Activated T-cell treated with anti-CD3 and anti-CD28 coated beads, Interleukin-2, amount 50 U/mL, for 72 hours (primary cell): ENCODE data around the gene EFCAB9. TPM values are rescaled to one million over a fixed set of nuclear protein-coding genes. Genes with fewer than 3 reads are reported as not detected.

ENCODE experiments used
- ATAC-seq, 2 donors: fragments of 150-1000 bp; cut with Tn5 transposase; replicated peaks in 1 of 2; 2 replicates each; pipeline ENCODE4 v1.10.0; 2021; ENCODE audit warnings: moderate library complexity in 2 of 2, mild to moderate bottlenecking in 1 of 2
- DNase-seq, 2 donors: peaks; one replicate each; pipeline ENCODE4 v3.0.0; 2021 to 2022; ENCODE audit warnings: mixed read lengths in 1 of 2
- H3K27ac Mint-ChIP-seq: one replicate; pipeline ENCODE4 v1.8.0; 2022; ENCODE audit warnings: mild to moderate bottlenecking, moderate library complexity, mixed read lengths
- H3K27me3 Mint-ChIP-seq: one replicate; pipeline ENCODE4 v1.8.0; 2022; ENCODE audit warnings: low read depth, mixed read lengths
- H3K36me3 Mint-ChIP-seq, 2 donors: one replicate each; pipeline ENCODE4 v1.8.0; 2022; ENCODE audit warnings: mixed read lengths in 2 of 2, mild to moderate bottlenecking in 1 of 2; ENCODE audit not compliant: insufficient read depth in 2 of 2
- H3K4me1 Mint-ChIP-seq: one replicate; pipeline ENCODE4 v1.8.0; 2022; ENCODE audit warnings: low read depth, mixed read lengths
- H3K4me3 Mint-ChIP-seq, 2 donors: one replicate each; pipeline ENCODE4 v1.8.0; 2022; ENCODE audit warnings: mild to moderate bottlenecking in 2 of 2, mixed read lengths in 2 of 2, moderate library complexity in 2 of 2
- H3K9me3 Mint-ChIP-seq, 2 donors: one replicate each; pipeline ENCODE4 v1.8.0; 2022; ENCODE audit warnings: mixed read lengths in 2 of 2
- total RNA-seq, 2 donors: library from RNA; stranded (reverse); gene quantifications; one replicate each; pipeline ENCODE4 v1.2.3, GENCODE V29; 2022

EFCAB9 gene
- total RNA-seq, 2 donors from 2014 or later = not detected

- peak in 1 of 2 donors; percentile 25 for ATAC-seq
- H3K9me3 Mint-ChIP-seq = no peaks in the 10 kb centered on the region
- no peaks in the 10 kb centered on the region for H3K27me3 Mint-ChIP-seq
- peak overlapping the region; percentile 54 to 60 for H3K4me3 Mint-ChIP-seq
- peaks cover 5 to 7% of the 10 kb centered on the region in 2 donors for H3K36me3 Mint-ChIP-seq
- peak in 1 of 2 donors; percentile 24 for DNase-seq
- H3K4me1 Mint-ChIP-seq = peaks cover 84% of the 10 kb centered on the region
- peak overlapping the region; percentile 12 for H3K27ac Mint-ChIP-seq
Measured at GRCh38 chr5:172170251-172170701, 23.7 kb upstream of the EFCAB9 start.

GRCh38 chr5:172171118-172171517 is 22.9 kb upstream of the EFCAB9 start:
- H3K36me3 Mint-ChIP-seq = peaks cover 5 to 7% of the 10 kb centered on the region in 2 donors
- no peaks in the 10 kb centered on the region for H3K27me3 Mint-ChIP-seq
- peaks cover 90% of the 10 kb centered on the region for H3K4me1 Mint-ChIP-seq
- ATAC-seq (no peak), DNase-seq (no peak)
- peak overlapping the region; percentile 74 for H3K27ac Mint-ChIP-seq
- no peak overlapping the region for H3K4me3 Mint-ChIP-seq
- H3K9me3 Mint-ChIP-seq = no peaks in the 10 kb centered on the region

- ATAC-seq (no peak), DNase-seq (peak in 1 of 2 donors; percentile 15)
- peaks cover 98% of the 10 kb centered on the region for H3K4me1 Mint-ChIP-seq
- no peaks in the 10 kb centered on the region for H3K27me3 Mint-ChIP-seq
- peak overlapping the region; percentile 58 for H3K27ac Mint-ChIP-seq
- H3K36me3 Mint-ChIP-seq = peaks cover 5 to 6% of the 10 kb centered on the region in 2 donors
- H3K9me3 Mint-ChIP-seq = no peaks in the 10 kb centered on the region
- peak overlapping the region; percentile 96 to 97 for H3K4me3 Mint-ChIP-seq
Measured at GRCh38 chr5:172172912-172173563, 20.9 kb upstream of the EFCAB9 start.

- peaks cover 98% of the 10 kb centered on the region for H3K4me1 Mint-ChIP-seq
- H3K36me3 Mint-ChIP-seq = peaks cover 7 to 9% of the 10 kb centered on the region in 2 donors
- H3K27me3 Mint-ChIP-seq = no peaks in the 10 kb centered on the region
- no peaks in the 10 kb centered on the region for H3K9me3 Mint-ChIP-seq
- peak overlapping the region; percentile 58 for H3K27ac Mint-ChIP-seq
- ATAC-seq (peak; percentile 40 to 44), DNase-seq (peak; percentile 83 to 85)
- H3K4me3 Mint-ChIP-seq = peak overlapping the region; percentile 96 to 97
Measured at GRCh38 chr5:172173564-172174153, 20.3 kb upstream of the EFCAB9 start.

- Mint-ChIP-seq H3K27me3 (no peaks in the 10 kb centered on the region), H3K27ac (peak overlapping the region; percentile 58), H3K4me1 (peaks cover 98% of the 10 kb centered on the region), H3K9me3 (no peaks in the 10 kb centered on the region), H3K36me3 (peaks cover 6 to 7% of the 10 kb centered on the region in 2 donors), H3K4me3 (peak overlapping the region; percentile 96 to 97)
- DNase-seq (peak; percentile 86 to 90), ATAC-seq (peak; percentile 74 to 79)
Measured at GRCh38 chr5:172175263-172175719, 18.7 kb upstream of the EFCAB9 start.

GRCh38 chr5:172177176-172177575 is 16.8 kb upstream of the EFCAB9 start:
- ATAC-seq = no peak
- H3K4me3 Mint-ChIP-seq = peak overlapping the region; percentile 72 to 97
- H3K36me3 Mint-ChIP-seq = peaks cover 11 to 12% of the 10 kb centered on the region in 2 donors
- no peaks in the 10 kb centered on the region for H3K27me3 Mint-ChIP-seq
- peaks cover 96% of the 10 kb centered on the region for H3K4me1 Mint-ChIP-seq
- peak overlapping the region; percentile 76 for H3K27ac Mint-ChIP-seq
- no peaks in the 10 kb centered on the region for H3K9me3 Mint-ChIP-seq
- DNase-seq = no peak

GRCh38 chr5:172178301-172178987 is 15.5 kb upstream of the EFCAB9 start:
- H3K9me3 Mint-ChIP-seq = no peaks in the 10 kb centered on the region
- no peaks in the 10 kb centered on the region for H3K27me3 Mint-ChIP-seq
- ATAC-seq (peak; percentile 6 to 8), DNase-seq (peak; percentile 58 to 61)
- H3K36me3 Mint-ChIP-seq = peaks cover 14 to 19% of the 10 kb centered on the region in 2 donors
- H3K4me1 Mint-ChIP-seq = peaks cover 95% of the 10 kb centered on the region
- peak overlapping the region; percentile 81 for H3K27ac Mint-ChIP-seq
- H3K4me3 Mint-ChIP-seq = peak overlapping the region; percentile 72 to 97

GRCh38 chr5:172178991-172179989 is 14.7 kb upstream of the EFCAB9 start:
- peaks cover 13 to 21% of the 10 kb centered on the region in 2 donors for H3K36me3 Mint-ChIP-seq
- peak overlapping the region; percentile 81 for H3K27ac Mint-ChIP-seq
- no peaks in the 10 kb centered on the region for H3K9me3 Mint-ChIP-seq
- ATAC-seq (peak; percentile 30 to 52), DNase-seq (peak; percentile 62 to 65)
- H3K4me3 Mint-ChIP-seq = peak overlapping the region; percentile 72 to 97
- no peaks in the 10 kb centered on the region for H3K27me3 Mint-ChIP-seq
- peaks cover 95% of the 10 kb centered on the region for H3K4me1 Mint-ChIP-seq

GRCh38 chr5:172180936-172181335 is 13.0 kb upstream of the EFCAB9 start:
- Mint-ChIP-seq H3K36me3 (peaks cover 16 to 28% of the 10 kb centered on the region in 2 donors), H3K9me3 (no peaks in the 10 kb centered on the region), H3K27me3 (no peaks in the 10 kb centered on the region), H3K4me3 (peak overlapping the region; percentile 76 to 97), H3K4me1 (peaks cover 97% of the 10 kb centered on the region), H3K27ac (peak overlapping the region; percentile 78)
- ATAC-seq = no peak
- peak in 1 of 2 donors; percentile 15 for DNase-seq

GRCh38 chr5:172182291-172182690 is 11.7 kb upstream of the EFCAB9 start:
- DNase-seq (no peak), ATAC-seq (no peak)
- Mint-ChIP-seq H3K36me3 (peaks cover 21 to 30% of the 10 kb centered on the region in 2 donors), H3K27me3 (no peaks in the 10 kb centered on the region), H3K4me3 (no peak overlapping the region), H3K9me3 (no peaks in the 10 kb centered on the region), H3K27ac (no peak overlapping the region), H3K4me1 (peaks cover 90% of the 10 kb centered on the region)

- Mint-ChIP-seq H3K27ac (peak overlapping the region; percentile 94), H3K9me3 (no peaks in the 10 kb centered on the region), H3K27me3 (no peaks in the 10 kb centered on the region), H3K4me1 (peaks cover 75% of the 10 kb centered on the region), H3K4me3 (peak overlapping the region; percentile 91 to 99), H3K36me3 (peaks cover 21 to 29% of the 10 kb centered on the region in 2 donors)
- ATAC-seq = no peak
- no peak for DNase-seq
Measured at GRCh38 chr5:172183881-172184280, 10.1 kb upstream of the EFCAB9 start.

- Mint-ChIP-seq H3K36me3 (peaks cover 21 to 29% of the 10 kb centered on the region in 2 donors), H3K27me3 (peaks cover 8% of the 10 kb centered on the region), H3K4me3 (peak overlapping the region; percentile 91 to 99), H3K9me3 (no peaks in the 10 kb centered on the region), H3K4me1 (peaks cover 63% of the 10 kb centered on the region), H3K27ac (peak overlapping the region; percentile 94)
- ATAC-seq (no peak), DNase-seq (no peak)
Measured at GRCh38 chr5:172185096-172185461, 8.9 kb upstream of the EFCAB9 start.
